Measurements from ENCODE around the gene STK10.

DNA sequence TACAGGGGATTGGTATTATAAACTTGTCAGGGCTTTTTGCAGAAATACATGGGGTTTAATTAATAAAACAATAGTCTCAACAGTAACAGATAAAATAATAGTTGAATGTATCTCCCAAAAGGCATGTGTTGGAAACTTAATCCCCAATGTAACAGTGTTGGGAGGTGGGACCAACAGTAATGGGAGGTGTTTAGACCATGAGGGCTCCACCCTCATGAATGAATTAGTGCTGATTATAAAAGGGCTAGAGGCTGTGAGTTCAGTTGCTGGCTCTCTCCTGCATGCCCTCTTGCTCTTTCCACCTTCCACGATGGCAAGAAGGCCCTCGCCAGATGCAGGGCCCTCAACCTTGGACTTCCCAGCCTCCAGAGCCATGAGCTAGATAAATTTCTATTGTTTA, 56.3 kb downstream of the STK10 start:
- TF ChIP-seq, protein P1, sequence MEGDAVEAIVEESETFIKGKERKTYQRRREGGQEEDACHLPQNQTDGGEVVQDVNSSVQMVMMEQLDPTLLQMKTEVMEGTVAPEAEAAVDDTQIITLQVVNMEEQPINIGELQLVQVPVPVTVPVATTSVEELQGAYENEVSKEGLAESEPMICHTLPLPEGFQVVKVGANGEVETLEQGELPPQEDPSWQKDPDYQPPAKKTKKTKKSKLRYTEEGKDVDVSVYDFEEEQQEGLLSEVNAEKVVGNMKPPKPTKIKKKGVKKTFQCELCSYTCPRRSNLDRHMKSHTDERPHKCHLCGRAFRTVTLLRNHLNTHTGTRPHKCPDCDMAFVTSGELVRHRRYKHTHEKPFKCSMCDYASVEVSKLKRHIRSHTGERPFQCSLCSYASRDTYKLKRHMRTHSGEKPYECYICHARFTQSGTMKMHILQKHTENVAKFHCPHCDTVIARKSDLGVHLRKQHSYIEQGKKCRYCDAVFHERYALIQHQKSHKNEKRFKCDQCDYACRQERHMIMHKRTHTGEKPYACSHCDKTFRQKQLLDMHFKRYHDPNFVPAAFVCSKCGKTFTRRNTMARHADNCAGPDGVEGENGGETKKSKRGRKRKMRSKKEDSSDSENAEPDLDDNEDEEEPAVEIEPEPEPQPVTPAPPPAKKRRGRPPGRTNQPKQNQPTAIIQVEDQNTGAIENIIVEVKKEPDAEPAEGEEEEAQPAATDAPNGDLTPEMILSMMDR (IDR thresholded peaks at IDR 0.05): no peak
- TF ChIP-seq POLR2A (IDR thresholded peaks at IDR 0.05): no peak
